MV-4-11 (cell line): ENCODE results near the gene PID1.
A peak's percentile ranks its signal among the peaks of the same experiment; 100 is the strongest.
"Not testable (repeated sequence)": the region's sequence is repeated elsewhere in the genome, so short reads cannot be mapped to it uniquely, and the experiment has no call there.

Experiments used
- DNase-seq: peaks from one replicate; lab custom pipeline; 2025; lab: John Stamatoyannopoulos, UW

The PID1 gene

GRCh38 chr2:229212241-229212640 is 58.8 kb downstream of the PID1 start:
- no peak for DNase-seq

GRCh38 chr2:229210641-229211040 is 60.4 kb downstream of the PID1 start:
- no peak for DNase-seq

GRCh38 chr2:229206548-229206947 is 64.5 kb downstream of the PID1 start:
- DNase-seq: no peak

- DNase-seq: no peak
Observed at GRCh38 chr2:229205704-229206103, 65.4 kb downstream of the PID1 start.

- DNase-seq: no peak
Observed at GRCh38 chr2:229202646-229203045, 68.4 kb downstream of the PID1 start.

- peak; percentile 69 for DNase-seq
Observed at GRCh38 chr2:229201521-229201920, 69.6 kb downstream of the PID1 start.

GRCh38 chr2:229199267-229199666 is 71.8 kb downstream of the PID1 start:
- DNase-seq: no peak

GRCh38 chr2:229196448-229196847 is 74.6 kb downstream of the PID1 start:
- no peak for DNase-seq

- DNase-seq: no peak
Observed at GRCh38 chr2:229195346-229195947, 75.6 kb downstream of the PID1 start.

- no peak for DNase-seq
Observed at GRCh38 chr2:229193281-229193680, 77.8 kb downstream of the PID1 start.

- no peak for DNase-seq
Observed at GRCh38 chr2:229191413-229191812, 79.7 kb downstream of the PID1 start.

- not testable (repeated sequence) for DNase-seq
Observed at GRCh38 chr2:229187123-229187522, 84.0 kb downstream of the PID1 start.

GRCh38 chr2:229181641-229182040 is 89.4 kb downstream of the PID1 start:
- no peak for DNase-seq

- DNase-seq: no peak
Observed at GRCh38 chr2:229180658-229181057, 90.4 kb downstream of the PID1 start.

- no peak for DNase-seq
Observed at GRCh38 chr2:229179628-229180027, 91.5 kb downstream of the PID1 start.

- DNase-seq: no peak
Observed at GRCh38 chr2:229178706-229179105, 92.4 kb downstream of the PID1 start.

GRCh38 chr2:229178117-229178516 is 93.0 kb downstream of the PID1 start:
- no peak for DNase-seq

- no peak for DNase-seq
Observed at GRCh38 chr2:229176136-229176535, 95.0 kb downstream of the PID1 start.

GRCh38 chr2:229175497-229175863 is 95.6 kb downstream of the PID1 start:
- no peak for DNase-seq

GRCh38 chr2:229174794-229175496 is 96.1 kb downstream of the PID1 start:
- DNase-seq: no peak

- DNase-seq: no peak
Observed at GRCh38 chr2:229173825-229174359, 97.2 kb downstream of the PID1 start.

- DNase-seq: no peak
Observed at GRCh38 chr2:229170916-229171315, 100.2 kb downstream of the PID1 start.

GRCh38 chr2:229170171-229170570 is 100.9 kb downstream of the PID1 start:
- no peak for DNase-seq

- DNase-seq: no peak
Observed at GRCh38 chr2:229169751-229170150, 101.3 kb downstream of the PID1 start.
